H1 (cell line): Measurements from ENCODE around the gene HADH. TPM values are rescaled to one million over a fixed set of nuclear protein-coding genes. Genes with fewer than 3 reads are reported as not detected.

Experiments used
- CTCF ChIA-PET: fragments of 300-600 bp; sonication (Branson Sonifier 250); formaldehyde crosslinking; loops from one replicate; lab custom pipeline; 2021; ENCODE audit not compliant: partially characterized antibody; lab: Charles Lee
- POLR2A ChIA-PET: fragments of 300-600 bp; sonication (Branson Sonifier 250); formaldehyde crosslinking; loops from one replicate; lab custom pipeline; 2021; ENCODE audit warnings: inconsistent platforms; ENCODE audit not compliant: partially characterized antibody; lab: Charles Lee
- DNase-seq, 2 experiments: peaks; one replicate each; pipeline versions ENCODE4 v3.0.0 to v3.0.0-alpha.2; 2010 to 2022; ENCODE audit warnings: low spot score in 2 of 2, low read depth in 1 of 2, mixed read lengths in 1 of 2
- FAIRE-seq: peaks from 2 replicates; lab custom pipeline; 2011; peaks lifted over from hg19 to GRCh38; lab: Jason Lieb, UNC
- H2AFZ ChIP-seq: 2 replicates; pipeline ENCODE4 v1.8.1; 2012; ENCODE audit warnings: low read length, inconsistent platforms
- H2AK5ac ChIP-seq: 2 replicates; pipeline ENCODE4 v1.6.1; 2013; ENCODE audit warnings: low read depth, low read length
- H2BK120ac ChIP-seq: replicated peaks from 2 replicates; pipeline ENCODE3; 2013; ENCODE audit warnings: low read depth, low read length, inconsistent platforms
- H2BK12ac ChIP-seq: 2 replicates; pipeline ENCODE4 v1.6.1; 2013; ENCODE audit warnings: low read depth, low read length
- H2BK15ac ChIP-seq: 2 replicates; pipeline ENCODE4 v1.6.1; 2013; ENCODE audit warnings: low read length
- H2BK20ac ChIP-seq: 2 replicates; pipeline ENCODE4 v1.6.1; 2013; ENCODE audit warnings: low read length
- H2BK5ac ChIP-seq: 2 replicates; pipeline ENCODE4 v1.6.1; 2013; ENCODE audit warnings: low read depth, low read length
- H3K14ac ChIP-seq: 2 replicates; pipeline ENCODE4 v1.6.1; 2013; ENCODE audit warnings: inconsistent platforms; ENCODE audit not compliant: insufficient read length
- H3K18ac ChIP-seq: 2 replicates; pipeline ENCODE4 v1.6.1; 2013; ENCODE audit warnings: low read length; ENCODE audit errors: extremely low read depth
- H3K23ac ChIP-seq: 2 replicates; pipeline ENCODE4 v1.6.1; 2013; ENCODE audit warnings: inconsistent platforms; ENCODE audit not compliant: insufficient read length
- H3K23me2 ChIP-seq: 2 replicates; pipeline ENCODE4 v1.6.1; 2013; ENCODE audit warnings: low read depth, low read length
- H3K27ac ChIP-seq: 2 replicates; pipeline ENCODE4 v1.6.1; 2011; ENCODE audit warnings: low read depth, low read length, inconsistent platforms
- H3K27me3 ChIP-seq, 4 experiments: replicated peaks in 1 of 4; 1 replicate in 1 of 4; 2 replicates in 3 of 4; pipeline versions ENCODE4 v1.6.1 to v1.8.1; 2011 to 2013; ENCODE audit warnings: low read length in 3 of 4, mild to moderate bottlenecking in 3 of 4, inconsistent platforms in 2 of 4, mixed read lengths in 2 of 4, moderate library complexity in 1 of 4; ENCODE audit not compliant: control insufficient read depth in 3 of 4, insufficient read depth in 3 of 4; ENCODE audit errors: extremely low read depth in 1 of 4
- H3K36me3 ChIP-seq, 4 experiments: 2 replicates each; pipeline versions ENCODE4 v1.6.1 to v1.8.1; 2011 to 2013; ENCODE audit warnings: mild to moderate bottlenecking in 4 of 4, low read length in 3 of 4, moderate library complexity in 2 of 4, control low read depth in 1 of 4, inconsistent platforms in 1 of 4; ENCODE audit not compliant: insufficient read depth in 4 of 4, control insufficient read depth in 2 of 4
- H3K4ac ChIP-seq: replicated peaks from 2 replicates; pipeline ENCODE3; 2013; ENCODE audit warnings: low read length, low read depth, mixed read lengths, inconsistent platforms; ENCODE audit not compliant: insufficient read length
- H3K4me1 ChIP-seq, 4 experiments: replicated peaks in 1 of 4; 1 replicate in 1 of 4; 2 replicates in 3 of 4; pipeline versions ENCODE4 v1.6.1 to v1.8.1; 2011 to 2013; ENCODE audit warnings: low read length in 3 of 4, inconsistent platforms in 2 of 4, mixed read lengths in 1 of 4; ENCODE audit not compliant: insufficient read depth in 4 of 4, control insufficient read depth in 3 of 4
- H3K4me2 ChIP-seq, 2 experiments: 2 replicates each; pipeline versions ENCODE4 v1.6.1 to v1.8.1; 2011 to 2013; ENCODE audit warnings: low read depth in 2 of 2, low read length in 2 of 2, control low read depth in 1 of 2, inconsistent platforms in 1 of 2, mild to moderate bottlenecking in 1 of 2; ENCODE audit not compliant: insufficient read depth in 1 of 2
- H3K4me3 ChIP-seq, 4 experiments: fragments of 200-600, 300-600 bp in 1 of 4; sonication (generic), shearing (Covaris generic), sonication (Bioruptor Twin) in 1 of 4; 2 replicates each; pipeline versions ENCODE4 v1.5.1 to v1.8.1; 2011 to 2016; ENCODE audit warnings: low read length in 4 of 4, low read depth in 3 of 4, control low read depth in 2 of 4, inconsistent platforms in 2 of 4, mild to moderate bottlenecking in 2 of 4, mixed read lengths in 1 of 4, moderate library complexity in 1 of 4; ENCODE audit not compliant: insufficient read depth in 2 of 4; ENCODE audit errors: extremely low read depth in 1 of 4
- H3K56ac ChIP-seq: replicated peaks from 2 replicates; pipeline ENCODE3; 2013; ENCODE audit warnings: low read depth, mild to moderate bottlenecking, mixed read lengths, low read length, inconsistent platforms; ENCODE audit not compliant: insufficient read length
- H3K79me1 ChIP-seq: 2 replicates; pipeline ENCODE4 v1.6.1; 2013; ENCODE audit warnings: low read depth, low read length, control low read depth
- H3K79me2 ChIP-seq, 2 experiments: 2 replicates each; pipeline versions ENCODE4 v1.6.1 to v1.8.1; 2012 to 2013; ENCODE audit warnings: low read length in 2 of 2, mild to moderate bottlenecking in 2 of 2, inconsistent platforms in 1 of 2; ENCODE audit not compliant: insufficient read depth in 2 of 2, control insufficient read depth in 1 of 2
- H3K9ac ChIP-seq, 4 experiments: replicated peaks in 1 of 4; 1 replicate in 1 of 4; 2 replicates in 3 of 4; pipeline versions ENCODE4 v1.6.1 to v1.8.1; 2011 to 2013; ENCODE audit warnings: low read depth in 3 of 4, low read length in 3 of 4, control low read depth in 2 of 4, mild to moderate bottlenecking in 2 of 4, moderate library complexity in 2 of 4, inconsistent platforms in 1 of 4; ENCODE audit errors: extremely low read depth in 1 of 4
- H3K9me3 ChIP-seq, 2 experiments: 2 replicates each; pipeline versions ENCODE4 v1.6.1 to v1.8.1; 2012 to 2013; ENCODE audit warnings: mild to moderate bottlenecking in 2 of 2, moderate library complexity in 2 of 2, control low read depth in 1 of 2, inconsistent platforms in 1 of 2, low read depth in 1 of 2, low read length in 1 of 2, mixed read lengths in 1 of 2; ENCODE audit not compliant: insufficient read depth in 2 of 2
- H4K20me1 ChIP-seq, 2 experiments: replicated peaks in 1 of 2; 2 replicates each; pipeline versions ENCODE3 to v1.8.1; 2011 to 2013; ENCODE audit warnings: inconsistent platforms in 2 of 2, low read length in 2 of 2, mild to moderate bottlenecking in 1 of 2; ENCODE audit not compliant: insufficient read depth in 2 of 2, control insufficient read depth in 1 of 2
- H4K5ac ChIP-seq: 2 replicates; pipeline ENCODE4 v1.6.1; 2013; ENCODE audit warnings: low read length, low read depth, mixed read lengths, inconsistent platforms; ENCODE audit not compliant: insufficient read length
- H4K8ac ChIP-seq: 2 replicates; pipeline ENCODE4 v1.8.0; 2013; ENCODE audit warnings: mild to moderate bottlenecking, moderate library complexity, low read length, inconsistent platforms; ENCODE audit not compliant: insufficient read depth; ENCODE audit errors: extremely low read depth
- H4K91ac ChIP-seq: replicated peaks from 2 replicates; pipeline ENCODE3; 2013; ENCODE audit warnings: low read length, mixed read lengths, inconsistent platforms; ENCODE audit not compliant: insufficient read length
- CBX5 ChIP-seq: fragments of 300-800, 300-1000 bp; sonication (generic); IDR thresholded peaks from 2 replicates; pipeline ENCODE4 v1.7.1; 2016; ENCODE audit warnings: antibody characterized with exemption, low read length, low read depth
- CBX8 ChIP-seq: fragments of 300-800, 300-1000 bp; sonication (generic); IDR thresholded peaks from 2 replicates; pipeline ENCODE4 v1.7.1; 2016; ENCODE audit warnings: low read depth, low read length, borderline replicate concordance
- CHD1 ChIP-seq: IDR thresholded peaks from 2 replicates; pipeline ENCODE4 v1.6.1; 2012; ENCODE audit warnings: low read depth, low read length, improper control_type of control experiment
- HDAC6 ChIP-seq: IDR thresholded peaks from one replicate; pipeline ENCODE4 v1.7.1; 2012; ENCODE audit warnings: low read depth, mild to moderate bottlenecking, inconsistent platforms, low read length, moderate library complexity
- KDM4A ChIP-seq: IDR thresholded peaks from one replicate; pipeline ENCODE4 v1.7.1; 2012; ENCODE audit warnings: low read depth, mild to moderate bottlenecking, moderate library complexity, low read length, inconsistent platforms; ENCODE audit not compliant: severe bottlenecking
- RNF2 ChIP-seq: fragments of 200-900, 300-1000 bp; sonication (generic); IDR thresholded peaks from 2 replicates; pipeline ENCODE4 v1.7.1; 2016; ENCODE audit warnings: borderline replicate concordance, low read depth, mild to moderate bottlenecking, antibody characterized with exemption, low read length; ENCODE audit not compliant: poor library complexity, severe bottlenecking; ENCODE audit errors: missing control alignments
- WGBS, 2 experiments: shearing (Covaris generic) in 1 of 2; methylation state at CpG; one replicate each; pipeline versions ENCODE4 v1.1.6 to v1.1.7; 2013 to 2015; ENCODE audit warnings: low lambda C conversion rate in 2 of 2, mixed read lengths in 2 of 2, inconsistent platforms in 1 of 2, low coverage in 1 of 2, missing lambda C conversion rate in 1 of 2; ENCODE audit not compliant: insufficient replicate concordance in 2 of 2, insufficient coverage in 1 of 2, insufficient read length in 1 of 2; ENCODE audit errors: extremely low coverage in 1 of 2, missing lambda C conversion rate in 1 of 2; 5-methylcytosine and 5-hydroxymethylcytosine counted together
- polyA plus RNA-seq, 7 experiments: library from polyadenylated mRNA; depleted of rRNA in 3 of 7; stranded (reverse) in 5 of 7; unstranded in 2 of 7; fragments of >200 nt in 5 of 7; fragments of 200-250 nt in 2 of 7; gene quantifications; 1 replicate in 5 of 7; 2 replicates in 1 of 7; 4 replicates in 1 of 7; pipeline versions ENCODE4 v1.2.1 to v1.2.3, GENCODE V29; 2011 to 2013; ENCODE audit warnings: missing spikeins in 2 of 7, mixed read lengths in 2 of 7
- total RNA-seq: library from RNA; stranded (reverse); fragmentation: NEBNext Ultra II Directional; extraction: Animal tissue kit (Norgen Biotek cat#: 25700); gene quantifications from 2 replicates; pipeline ENCODE4 v1.2.1, GENCODE V29; 2021

HADH gene
- total and polyA plus RNA-seq, 2 of the 8 experiments (the other 6 are each of a cell fraction or from before 2014, with no cell fraction given): 47.5 to 54.4 TPM

- Histone ChIP-seq H2BK15ac (no peak overlapping the region), H3K27me3 (0 out of 7 replicates have a peak, but pooled peaks cover 0 to 2% (median 0%) of the 10 kb centered on the region in 4 experiments), H3K36me3 (no peaks in the 10 kb centered on the region), H3K18ac (no peak overlapping the region), H4K91ac (no peak overlapping the region), H3K27ac (no peak overlapping the region), H3K9me3 (no peaks in the 10 kb centered on the region), H2BK5ac (no peak overlapping the region), H3K9ac (no peak overlapping the region), H4K20me1 (no peaks in the 10 kb centered on the region), H3K79me1 (no peaks in the 10 kb centered on the region), H3K23ac (no peak overlapping the region), H3K4me2 (no peak overlapping the region), H4K8ac (no peak overlapping the region), H3K23me2 (no peaks in the 10 kb centered on the region), H2BK12ac (no peak overlapping the region), H3K4me1 (peaks cover 0 to 3% (median 2%) of the 10 kb centered on the region in 4 experiments; a peak in 4 of 7 replicates), H2AK5ac (no peak overlapping the region), H2BK20ac (no peak overlapping the region; the same call in 1 of the 2 replicates), H3K56ac (no peak overlapping the region), H3K14ac (no peak overlapping the region), H2AFZ (no peak overlapping the region), H3K4me3 (no peak overlapping the region), H3K79me2 (no peaks in the 10 kb centered on the region), H2BK120ac (no peak overlapping the region), H4K5ac (no peak overlapping the region), H3K4ac (no peak overlapping the region)
- POLR2A ChIA-PET: no interaction called here
- CTCF ChIA-PET: interaction anchor here (1.9 to 3.9 kb wide), 4 partner anchors 19 to 524 kb away, joined by 6 to 20 read pairs (median 7); no protein-coding TSS in a partner anchor
- DNase-seq (no peak), FAIRE-seq (no peak)
- TF ChIP-seq CBX8: no peak
- TF ChIP-seq HDAC6: no peak
- TF ChIP-seq KDM4A: no peak
- no peak for TF ChIP-seq RNF2
- no peak for TF ChIP-seq CHD1
- no peak for TF ChIP-seq CBX5
- WGBS, 2 experiments: 94% methylated on average over 6 of the region's 6 CpGs; no CpG with 5 or more reads in 1 of the 2 experiments
Observed at GRCh38 chr4:108048157-108048556, 58.5 kb downstream of the HADH start.
